Activated CD8-positive, alpha-beta memory T cell treated with anti-CD3 and anti-CD28 coated beads, Interleukin-2, amount 10 ng/mL, durations not matched to agents 7 days and 5 days (primary cell): ENCODE data around the gene ECHDC3. TPM values are rescaled to one million over a fixed set of nuclear protein-coding genes. Genes with fewer than 3 reads are reported as not detected.
A peak's percentile ranks its signal among the peaks of the same experiment; 100 is the strongest.
"Not testable (repeated sequence)": the region's sequence is repeated elsewhere in the genome, so short reads cannot be mapped to it uniquely, and the experiment has no call there.

Experiments used
- ATAC-seq: fragments of 150-1000 bp; cut with Tn5 transposase; one replicate; pipeline ENCODE4 v1.10.0; 2021; ENCODE audit warnings: moderate library complexity
- CTCF ChIA-PET: fragments of 350-600 bp; sonication (Branson Sonifier 250); formaldehyde crosslinking; loops from one replicate; lab custom pipeline; 2021; ENCODE audit warnings: antibody characterized with exemption; lab: Charles Lee
- DNase-seq: peaks from one replicate; pipeline ENCODE4 v3.0.0-alpha.2; 2020
- H3K27ac Mint-ChIP-seq: one replicate; pipeline ENCODE4 v1.8.0; 2021; ENCODE audit warnings: mild to moderate bottlenecking, mixed read lengths
- H3K27me3 Mint-ChIP-seq: one replicate; pipeline ENCODE4 v1.8.0; 2021; ENCODE audit warnings: mixed read lengths
- H3K36me3 Mint-ChIP-seq: one replicate; pipeline ENCODE4 v1.8.0; 2021; ENCODE audit warnings: mild to moderate bottlenecking, mixed read lengths
- H3K4me1 Mint-ChIP-seq: one replicate; pipeline ENCODE4 v1.8.0; 2021; ENCODE audit warnings: mixed read lengths
- H3K4me3 Mint-ChIP-seq: one replicate; pipeline ENCODE4 v1.8.0; 2021; ENCODE audit warnings: mild to moderate bottlenecking, moderate library complexity, mixed read lengths
- H3K9me3 Mint-ChIP-seq: one replicate; pipeline ENCODE4 v1.8.0; 2022; ENCODE audit warnings: low read depth, mixed read lengths
- total RNA-seq, 2 experiments: library from RNA; stranded (reverse); gene quantifications; one replicate each; pipeline ENCODE4 v1.2.3, GENCODE V29; 2021

Gene ECHDC3
- total RNA-seq, 2 experiments from 2014 or later: 0.16 TPM; not detected in 1

- Mint-ChIP-seq H3K27ac (no peak overlapping the region), H3K4me1 (peaks cover 1% of the 10 kb centered on the region), H3K36me3 (no peaks in the 10 kb centered on the region), H3K27me3 (peaks cover 41% of the 10 kb centered on the region), H3K4me3 (no peak overlapping the region), H3K9me3 (no peaks in the 10 kb centered on the region)
- peak; percentile 51 for ATAC-seq
- CTCF ChIA-PET: interaction anchor here (0.7 to 1.6 kb wide), 6 partner anchors 30 to 211 kb away, joined by 3 to 14 read pairs (median 6); no protein-coding TSS in a partner anchor
- no peak for DNase-seq
These were observed 17.0 kb upstream of the ECHDC3 start for GRCh38 chr10:11724938-11725776.

GRCh38 chr10:11725912-11726311, 16.3 kb upstream of the ECHDC3 start:
- Mint-ChIP-seq H3K9me3 (no peaks in the 10 kb centered on the region), H3K4me3 (no peak overlapping the region), H3K36me3 (no peaks in the 10 kb centered on the region), H3K4me1 (peaks cover 1% of the 10 kb centered on the region), H3K27ac (no peak overlapping the region), H3K27me3 (peaks cover 36% of the 10 kb centered on the region)
- CTCF ChIA-PET: interaction anchor here (1.2 to 1.6 kb wide), 3 partner anchors 32 to 212 kb away, joined by 3 to 6 read pairs (median 3); no protein-coding TSS in a partner anchor
- no peak for ATAC-seq
- DNase-seq: no peak

GRCh38 chr10:11727563-11727962, 14.6 kb upstream of the ECHDC3 start:
- ATAC-seq (no peak), DNase-seq (no peak)
- no peak overlapping the region for H3K4me3 Mint-ChIP-seq
- CTCF ChIA-PET: no interaction called here
- H3K27me3 Mint-ChIP-seq: peaks cover 23% of the 10 kb centered on the region
- no peak overlapping the region for H3K27ac Mint-ChIP-seq
- no peaks in the 10 kb centered on the region for H3K9me3 Mint-ChIP-seq
- no peaks in the 10 kb centered on the region for H3K36me3 Mint-ChIP-seq
- H3K4me1 Mint-ChIP-seq: peaks cover 1% of the 10 kb centered on the region

- no peak overlapping the region for H3K27ac Mint-ChIP-seq
- no peak for ATAC-seq
These were observed 13.8 kb upstream of the ECHDC3 start for GRCh38 chr10:11728353-11728752.

GRCh38 chr10:11729790-11730315, 12.3 kb upstream of the ECHDC3 start:
- CTCF ChIA-PET: interaction anchor here (1.6 kb wide), 1 partner anchor 215 kb away, joined by 6 read pairs; no protein-coding TSS in a partner anchor
- no peaks in the 10 kb centered on the region for H3K36me3 Mint-ChIP-seq
- ATAC-seq (no peak), DNase-seq (no peak)
- no peaks in the 10 kb centered on the region for H3K9me3 Mint-ChIP-seq
- H3K27me3 Mint-ChIP-seq: peaks cover 19% of the 10 kb centered on the region
- peaks cover 1% of the 10 kb centered on the region for H3K4me1 Mint-ChIP-seq
- no peak overlapping the region for H3K4me3 Mint-ChIP-seq
- no peak overlapping the region for H3K27ac Mint-ChIP-seq

More at GRCh38 chr10:11728353-11728752, 13.8 kb upstream of the ECHDC3 start:
- H3K9me3 Mint-ChIP-seq: no peaks in the 10 kb centered on the region
- CTCF ChIA-PET: no interaction called here
- no peaks in the 10 kb centered on the region for H3K36me3 Mint-ChIP-seq
- H3K4me1 Mint-ChIP-seq: peaks cover 1% of the 10 kb centered on the region
- H3K4me3 Mint-ChIP-seq: no peak overlapping the region
- DNase-seq: no peak
- H3K27me3 Mint-ChIP-seq: peaks cover 21% of the 10 kb centered on the region

- no peak for ATAC-seq
- no peak for DNase-seq
- no peaks in the 10 kb centered on the region for H3K36me3 Mint-ChIP-seq
- H3K4me1 Mint-ChIP-seq: no peaks in the 10 kb centered on the region
- CTCF ChIA-PET: interaction anchor here (1.6 kb wide), 1 partner anchor 216 kb away, joined by 6 read pairs; no protein-coding TSS in a partner anchor
- H3K27ac Mint-ChIP-seq: no peak overlapping the region
- H3K9me3 Mint-ChIP-seq: no peaks in the 10 kb centered on the region
- peaks cover 10% of the 10 kb centered on the region for H3K27me3 Mint-ChIP-seq
- H3K4me3 Mint-ChIP-seq: no peak overlapping the region
These were observed 11.4 kb upstream of the ECHDC3 start for GRCh38 chr10:11730779-11731178.

GRCh38 chr10:11736767-11737166, 5.4 kb upstream of the ECHDC3 start:
- H3K36me3 Mint-ChIP-seq, H3K27ac Mint-ChIP-seq, DNase-seq, H3K9me3 Mint-ChIP-seq, H3K4me3 Mint-ChIP-seq, ATAC-seq, CTCF ChIA-PET, H3K4me1 Mint-ChIP-seq: not testable (repeated sequence)
- peaks cover 22% of the 10 kb centered on the region for H3K27me3 Mint-ChIP-seq

- Mint-ChIP-seq H3K4me3 (peak overlapping the region; percentile 56), H3K27me3 (peaks cover 24% of the 10 kb centered on the region)
- H3K9me3 Mint-ChIP-seq, CTCF ChIA-PET, ATAC-seq, H3K27ac Mint-ChIP-seq, DNase-seq, H3K4me1 Mint-ChIP-seq, H3K36me3 Mint-ChIP-seq: not testable (repeated sequence)
These were observed 4.7 kb upstream of the ECHDC3 start for GRCh38 chr10:11737258-11738032.

GRCh38 chr10:11740907-11741306, 1.3 kb upstream of the ECHDC3 start:
- H3K27ac Mint-ChIP-seq: no peak overlapping the region

GRCh38 chr10:11741608-11742007, 574 bp upstream of the ECHDC3 start:
- Mint-ChIP-seq H3K9me3 (no peaks in the 10 kb centered on the region), H3K27me3 (peaks cover 48% of the 10 kb centered on the region), H3K36me3 (no peaks in the 10 kb centered on the region), H3K4me3 (peak overlapping the region; percentile 54), H3K4me1 (peaks cover 1% of the 10 kb centered on the region), H3K27ac (no peak overlapping the region)
- ATAC-seq (no peak), DNase-seq (no peak)
- CTCF ChIA-PET: interaction anchor here (0.8 kb wide), 1 partner anchor 16 kb away, joined by 3 read pairs; no protein-coding TSS in a partner anchor

More at GRCh38 chr10:11740907-11741306, 1.3 kb upstream of the ECHDC3 start:
- no peak overlapping the region for H3K4me3 Mint-ChIP-seq
- H3K36me3 Mint-ChIP-seq: no peaks in the 10 kb centered on the region
- H3K4me1 Mint-ChIP-seq: peaks cover 1% of the 10 kb centered on the region
- ATAC-seq: no peak
- H3K27me3 Mint-ChIP-seq: peaks cover 48% of the 10 kb centered on the region
- CTCF ChIA-PET: interaction anchor here (0.8 kb wide), 1 partner anchor 16 kb away, joined by 3 read pairs; no protein-coding TSS in a partner anchor
- DNase-seq: no peak
- H3K9me3 Mint-ChIP-seq: no peaks in the 10 kb centered on the region

GRCh38 chr10:11742779-11743298, 657 bp downstream of the ECHDC3 start:
- no peak for ATAC-seq
- no peak for DNase-seq
- CTCF ChIA-PET: interaction anchor here (1.0 kb wide), 2 partner anchors 15 to 228 kb away, joined by 3 read pairs; no protein-coding TSS in a partner anchor
- Mint-ChIP-seq H3K27me3 (peaks cover 49% of the 10 kb centered on the region), H3K4me3 (no peak overlapping the region), H3K27ac (no peak overlapping the region), H3K36me3 (no peaks in the 10 kb centered on the region), H3K4me1 (peaks cover 1% of the 10 kb centered on the region), H3K9me3 (no peaks in the 10 kb centered on the region)

GRCh38 chr10:11743461-11744338, 1.5 kb downstream of the ECHDC3 start:
- Mint-ChIP-seq H3K4me1 (peaks cover 1% of the 10 kb centered on the region), H3K27ac (no peak overlapping the region), H3K4me3 (no peak overlapping the region), H3K27me3 (peaks cover 44% of the 10 kb centered on the region), H3K9me3 (no peaks in the 10 kb centered on the region), H3K36me3 (no peaks in the 10 kb centered on the region)
- CTCF ChIA-PET: interaction anchor here (1.0 kb wide), 1 partner anchor 229 kb away, joined by 3 read pairs; no protein-coding TSS in a partner anchor
- ATAC-seq (no peak), DNase-seq (no peak)
